Progenitor cell of endocrine pancreas (in vitro differentiated cells): ENCODE measurements around the gene KIF3B. TPM values are rescaled to one million over a fixed set of nuclear protein-coding genes. Genes with fewer than 3 reads are reported as not detected.
A peak's percentile ranks its signal among the peaks of the same experiment; 100 is the strongest.

Experiments used
- DNase-seq: peaks from one replicate; pipeline ENCODE4 v3.0.0; 2021; ENCODE audit warnings: low spot score; ENCODE audit not compliant: unreplicated experiment
- H3K27ac Mint-ChIP-seq: 2 replicates; pipeline ENCODE4 v1.8.0; 2021; ENCODE audit warnings: mild to moderate bottlenecking, moderate library complexity, mixed read lengths
- H3K27me3 Mint-ChIP-seq: 2 replicates; pipeline ENCODE4 v1.8.0; 2021; ENCODE audit warnings: mixed read lengths
- H3K36me3 Mint-ChIP-seq: 2 replicates; pipeline ENCODE4 v1.8.0; 2022; ENCODE audit warnings: mixed read lengths; ENCODE audit not compliant: insufficient read depth
- H3K4me1 Mint-ChIP-seq: 2 replicates; pipeline ENCODE4 v1.8.0; 2021; ENCODE audit warnings: low read depth, mixed read lengths
- H3K4me3 Mint-ChIP-seq: 2 replicates; pipeline ENCODE4 v1.8.0; 2021; ENCODE audit warnings: low read depth, mild to moderate bottlenecking, moderate library complexity, mixed read lengths
- H3K9me3 Mint-ChIP-seq: 2 replicates; pipeline ENCODE4 v1.8.0; 2021; ENCODE audit warnings: low read depth, mixed read lengths
- total RNA-seq: library from RNA; stranded (reverse); gene quantifications from 2 replicates; pipeline ENCODE4 v1.2.1, GENCODE V29; 2021
- TF ChIP-seq, protein P1 (sequence below): fragments of 200-600 bp; sonication (generic); IDR thresholded peaks from one replicate; pipeline ENCODE4 v1.5.0; 2021; ENCODE audit warnings: antibody characterized with exemption, mild to moderate bottlenecking; ENCODE audit not compliant: unreplicated experiment

KIF3B gene
- total RNA-seq, 1 donor from 2014 or later, result 61.6 TPM

DNA sequence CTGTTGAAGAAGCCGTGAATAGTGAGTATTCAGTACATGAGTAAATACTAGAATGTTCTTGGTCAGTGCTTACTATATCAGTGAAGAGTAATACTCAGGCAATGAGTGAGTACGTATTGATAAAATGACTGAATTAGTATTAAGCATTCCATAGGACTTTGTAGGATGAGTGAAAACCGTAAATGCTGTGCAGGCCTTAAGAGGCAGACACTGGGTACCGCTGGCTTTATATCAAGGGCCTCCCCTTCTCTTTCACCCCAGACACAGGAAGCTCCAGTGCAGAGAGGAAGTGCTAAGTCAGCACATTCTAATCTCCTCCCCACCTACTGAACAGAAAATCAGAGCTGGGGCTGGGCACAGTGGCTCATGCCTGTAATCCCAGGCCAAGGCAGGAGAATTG is 45.6 kb upstream of the KIF3B start:
- peak overlapping the region; percentile 63 for H3K27ac Mint-ChIP-seq
- no peak overlapping the region for H3K4me3 Mint-ChIP-seq

GRCh38 chr20:32232326-32232886 is 45.0 kb upstream of the KIF3B start:
- Mint-ChIP-seq H3K27ac (no peak overlapping the region), H3K36me3 (peaks cover 42% of the 10 kb centered on the region), H3K27me3 (no peaks in the 10 kb centered on the region), H3K9me3 (no peaks in the 10 kb centered on the region), H3K4me3 (no peak overlapping the region), H3K4me1 (peaks cover 3% of the 10 kb centered on the region)
- TF ChIP-seq, protein P1, sequence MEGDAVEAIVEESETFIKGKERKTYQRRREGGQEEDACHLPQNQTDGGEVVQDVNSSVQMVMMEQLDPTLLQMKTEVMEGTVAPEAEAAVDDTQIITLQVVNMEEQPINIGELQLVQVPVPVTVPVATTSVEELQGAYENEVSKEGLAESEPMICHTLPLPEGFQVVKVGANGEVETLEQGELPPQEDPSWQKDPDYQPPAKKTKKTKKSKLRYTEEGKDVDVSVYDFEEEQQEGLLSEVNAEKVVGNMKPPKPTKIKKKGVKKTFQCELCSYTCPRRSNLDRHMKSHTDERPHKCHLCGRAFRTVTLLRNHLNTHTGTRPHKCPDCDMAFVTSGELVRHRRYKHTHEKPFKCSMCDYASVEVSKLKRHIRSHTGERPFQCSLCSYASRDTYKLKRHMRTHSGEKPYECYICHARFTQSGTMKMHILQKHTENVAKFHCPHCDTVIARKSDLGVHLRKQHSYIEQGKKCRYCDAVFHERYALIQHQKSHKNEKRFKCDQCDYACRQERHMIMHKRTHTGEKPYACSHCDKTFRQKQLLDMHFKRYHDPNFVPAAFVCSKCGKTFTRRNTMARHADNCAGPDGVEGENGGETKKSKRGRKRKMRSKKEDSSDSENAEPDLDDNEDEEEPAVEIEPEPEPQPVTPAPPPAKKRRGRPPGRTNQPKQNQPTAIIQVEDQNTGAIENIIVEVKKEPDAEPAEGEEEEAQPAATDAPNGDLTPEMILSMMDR, result no peak
- DNase-seq, result no peak

More for the DNA sequence above, 45.6 kb upstream of the KIF3B start:
- peaks cover 3% of the 10 kb centered on the region for H3K4me1 Mint-ChIP-seq
- H3K9me3 Mint-ChIP-seq, result no peaks in the 10 kb centered on the region
- TF ChIP-seq, protein P1, result no peak
- peaks cover 42% of the 10 kb centered on the region for H3K36me3 Mint-ChIP-seq
- no peak for DNase-seq
- H3K27me3 Mint-ChIP-seq, result no peaks in the 10 kb centered on the region

DNA sequence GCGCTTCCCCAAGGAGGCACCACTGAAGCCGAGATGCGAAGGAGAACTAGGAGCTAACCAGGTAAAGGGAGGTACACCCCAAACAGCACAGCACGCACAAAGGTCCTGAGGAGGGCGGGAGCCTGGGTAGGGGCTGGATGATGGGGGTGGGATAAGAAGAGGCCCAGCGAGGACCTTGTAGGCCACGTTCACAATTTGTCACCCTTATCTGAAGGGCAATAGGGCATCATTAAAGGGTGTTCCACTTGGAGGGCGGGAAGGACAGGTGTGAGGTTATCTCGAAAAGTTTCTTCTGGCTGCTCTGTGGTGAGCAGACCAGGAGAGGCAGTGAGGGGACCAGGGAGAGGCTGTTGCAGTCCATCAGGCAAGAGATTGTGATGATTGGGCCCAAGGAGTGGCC is 44.2 kb upstream of the KIF3B start:
- no peak overlapping the region for H3K4me3 Mint-ChIP-seq
- H3K27me3 Mint-ChIP-seq, result no peaks in the 10 kb centered on the region
- peaks cover 42% of the 10 kb centered on the region for H3K36me3 Mint-ChIP-seq
- TF ChIP-seq, protein P1, result no peak
- H3K9me3 Mint-ChIP-seq, result no peaks in the 10 kb centered on the region
- no peak for DNase-seq
- no peak overlapping the region for H3K27ac Mint-ChIP-seq
- peaks cover 3% of the 10 kb centered on the region for H3K4me1 Mint-ChIP-seq

- no peaks in the 10 kb centered on the region for H3K9me3 Mint-ChIP-seq
- H3K36me3 Mint-ChIP-seq, result peaks cover 36% of the 10 kb centered on the region
- no peaks in the 10 kb centered on the region for H3K27me3 Mint-ChIP-seq
- H3K4me3 Mint-ChIP-seq, result no peak overlapping the region
- H3K4me1 Mint-ChIP-seq, result peaks cover 3% of the 10 kb centered on the region
- DNase-seq, result no peak
- TF ChIP-seq, protein P1, result no peak
- no peak overlapping the region for H3K27ac Mint-ChIP-seq
Measured at GRCh38 chr20:32234135-32234808, 43.2 kb upstream of the KIF3B start.

GRCh38 chr20:32235331-32236047 is 42.0 kb upstream of the KIF3B start:
- TF ChIP-seq, protein P1, result no peak
- Mint-ChIP-seq H3K27me3 (no peaks in the 10 kb centered on the region), H3K4me3 (no peak overlapping the region), H3K4me1 (peaks cover 12% of the 10 kb centered on the region), H3K27ac (peak overlapping the region; percentile 46), H3K9me3 (no peaks in the 10 kb centered on the region), H3K36me3 (peaks cover 34% of the 10 kb centered on the region)
- no peak for DNase-seq
